HG03039 (cell line): ENCODE data around the gene CD36.

Experiments
- ATAC-seq: cut with Tn5 transposase; IDR thresholded peaks from one replicate; pipeline ENCODE4 v1.9.1; 2021; ENCODE audit warnings: mild to moderate bottlenecking, moderate library complexity; ENCODE audit not compliant: unreplicated experiment

The CD36 gene

DNA sequence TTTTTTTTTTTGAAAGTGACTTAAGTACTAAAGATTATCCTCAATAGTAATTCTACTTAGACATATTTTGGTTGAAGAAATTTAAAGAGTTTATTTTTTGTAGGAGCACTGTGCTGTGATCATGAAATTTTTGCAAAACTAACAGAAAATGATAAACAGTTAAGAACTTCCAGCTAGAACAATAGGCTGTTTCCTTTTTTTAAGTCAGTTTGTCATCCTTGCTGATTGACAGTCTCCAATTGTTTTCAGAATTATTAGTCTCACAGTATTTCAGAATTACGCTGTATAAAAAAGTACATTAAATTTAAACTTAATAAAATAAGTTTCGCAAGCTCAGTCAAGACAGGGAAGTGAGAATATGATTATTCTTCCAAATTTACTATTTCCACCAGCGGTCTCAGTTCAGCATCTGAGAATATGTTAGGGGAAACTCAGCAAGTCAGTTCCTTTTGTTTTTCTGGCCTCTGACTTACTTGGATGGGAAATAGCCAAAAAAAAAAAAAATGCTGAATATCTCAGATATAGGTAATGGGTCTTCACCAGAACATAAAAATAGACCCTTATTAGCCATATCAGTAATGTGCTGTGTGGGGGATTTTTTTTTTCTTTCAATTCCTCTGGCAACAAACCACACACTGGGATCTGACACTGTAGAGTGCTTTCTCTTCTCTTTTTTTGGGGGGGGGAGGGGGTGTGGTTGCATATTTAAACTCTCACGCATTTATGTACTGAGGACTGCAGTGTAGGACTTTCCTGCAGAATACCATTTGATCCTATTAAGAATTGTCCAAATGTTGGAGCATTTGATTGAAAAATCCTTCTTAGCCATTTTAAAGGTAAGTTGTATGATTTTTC, at the start of gene CD36:
Gene CD36, plus strand, starts transcription at position 732 of the 855 bp plus-strand sequence. CDS start 8,099 bp downstream, outside the sequence.
- ATAC-seq: peak; percentile 90

GRCh38 chr7:80589631-80590030, 48.8 kb upstream of the CD36 start:
- ATAC-seq: no peak

GRCh38 chr7:80591654-80592053, 46.8 kb upstream of the CD36 start:
- no peak for ATAC-seq

DNA sequence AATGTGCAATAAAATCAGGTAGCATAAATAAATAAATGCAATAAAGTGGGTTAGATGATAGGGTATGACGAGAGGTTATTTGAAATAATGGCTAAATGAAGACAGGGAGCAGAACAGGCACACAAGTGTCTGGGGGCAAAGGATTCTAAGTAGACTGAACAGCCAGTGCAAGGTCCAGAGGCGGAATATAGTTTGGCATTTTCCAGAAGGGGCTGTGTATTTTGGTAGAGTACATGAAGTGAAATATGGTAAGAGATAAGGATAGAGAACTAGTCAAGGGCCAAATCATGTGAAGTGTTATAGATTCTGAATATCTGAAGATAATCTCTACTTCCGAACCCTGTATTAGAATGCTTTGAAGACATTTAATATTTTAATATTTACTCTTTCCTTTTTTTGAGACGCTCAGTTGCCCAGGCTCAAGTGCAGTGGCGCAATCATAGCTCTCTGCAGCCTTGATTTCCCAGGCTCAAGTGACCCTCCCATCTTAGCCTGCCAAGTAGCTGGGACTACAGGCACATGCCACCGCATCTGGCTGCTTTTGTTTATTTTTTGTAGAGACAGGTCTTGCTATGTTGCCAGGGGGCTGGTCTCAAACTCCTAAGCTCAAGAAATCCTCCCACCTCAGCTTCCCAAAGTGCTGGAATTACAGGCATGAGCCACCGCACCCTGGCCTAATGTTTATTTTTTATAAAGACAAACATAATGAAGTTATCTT, 44.4 kb upstream of the CD36 start:
- ATAC-seq: no peak

DNA sequence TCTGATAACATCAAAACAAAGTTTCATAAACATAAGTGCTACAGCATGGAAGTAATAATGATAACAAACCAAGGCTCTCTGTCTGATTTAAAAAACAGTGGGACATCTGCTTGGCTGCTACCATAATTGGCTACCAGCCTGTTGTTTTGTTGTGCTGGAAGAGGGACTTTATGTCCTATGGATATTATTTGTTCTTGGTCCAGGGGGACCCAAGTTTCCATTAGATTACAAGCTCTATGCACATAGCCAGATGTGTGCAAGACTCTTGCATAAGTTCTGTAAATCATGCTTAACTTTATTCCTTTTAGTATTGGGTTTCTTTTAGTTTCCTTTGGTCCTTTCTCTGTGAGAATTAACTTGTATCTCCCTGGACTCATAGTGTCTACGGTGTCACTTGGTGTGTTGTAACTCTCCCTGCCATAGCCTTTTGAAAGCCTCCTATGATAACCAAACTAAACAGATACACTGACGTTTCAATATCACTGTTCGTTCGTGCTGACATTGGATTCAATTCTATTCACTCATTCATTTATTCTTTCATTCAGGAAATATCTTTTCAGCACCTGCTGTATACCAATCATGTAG, 41.4 kb upstream of the CD36 start:
- no peak for ATAC-seq

GRCh38 chr7:80597875-80598274, 40.6 kb upstream of the CD36 start:
- ATAC-seq: no peak

GRCh38 chr7:80600046-80600445, 38.4 kb upstream of the CD36 start:
- ATAC-seq: no peak

- ATAC-seq: no peak
Measured at GRCh38 chr7:80601999-80602398, 36.4 kb upstream of the CD36 start.

DNA sequence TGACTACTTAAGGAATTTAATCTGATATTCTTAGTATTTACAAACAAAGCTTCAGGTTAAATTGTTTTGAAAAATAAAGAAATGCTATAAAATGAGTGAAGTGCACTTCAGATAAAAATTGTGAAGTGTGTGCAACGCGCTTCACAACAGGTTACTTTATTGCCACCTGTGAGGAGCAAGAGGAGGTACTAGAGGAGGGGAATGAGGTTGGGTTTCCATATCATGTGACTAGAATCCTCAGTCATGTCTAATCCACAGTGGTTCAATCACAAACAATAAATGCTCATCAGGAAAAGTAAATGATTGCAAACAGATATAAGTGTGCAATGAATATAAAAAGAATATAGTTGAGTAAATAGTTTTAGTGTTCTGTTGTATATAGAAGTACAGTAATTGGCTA, 34.5 kb upstream of the CD36 start:
- ATAC-seq: no peak

GRCh38 chr7:80604436-80604835, 34.0 kb upstream of the CD36 start:
- ATAC-seq: no peak

- no peak for ATAC-seq
Measured at GRCh38 chr7:80607136-80607535, 31.3 kb upstream of the CD36 start.

- no peak for ATAC-seq
Measured at GRCh38 chr7:80608336-80608735, 30.1 kb upstream of the CD36 start.

DNA sequence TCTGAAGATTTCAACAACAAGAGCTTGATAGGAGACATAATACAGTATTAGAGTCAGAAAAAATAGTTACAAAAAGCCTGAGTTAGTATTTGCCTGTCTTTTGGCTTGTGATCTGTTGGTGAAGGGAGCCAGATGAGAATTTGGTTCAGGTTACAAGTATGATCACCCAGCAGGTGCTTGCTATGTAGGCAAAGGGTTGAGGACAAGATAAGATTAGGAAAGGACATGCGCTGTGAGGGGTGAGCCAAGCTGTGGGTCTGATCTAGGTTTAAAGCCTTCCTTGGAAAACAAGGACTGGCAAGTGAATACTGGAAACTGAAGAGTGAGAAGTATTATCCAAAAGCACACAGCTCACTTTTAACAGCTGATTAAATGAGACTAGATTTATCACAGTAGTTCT, 28.7 kb upstream of the CD36 start:
- no peak for ATAC-seq

- no peak for ATAC-seq
Measured at GRCh38 chr7:80611353-80611752, 27.1 kb upstream of the CD36 start.

GRCh38 chr7:80611779-80612178, 26.7 kb upstream of the CD36 start:
- no peak for ATAC-seq

DNA sequence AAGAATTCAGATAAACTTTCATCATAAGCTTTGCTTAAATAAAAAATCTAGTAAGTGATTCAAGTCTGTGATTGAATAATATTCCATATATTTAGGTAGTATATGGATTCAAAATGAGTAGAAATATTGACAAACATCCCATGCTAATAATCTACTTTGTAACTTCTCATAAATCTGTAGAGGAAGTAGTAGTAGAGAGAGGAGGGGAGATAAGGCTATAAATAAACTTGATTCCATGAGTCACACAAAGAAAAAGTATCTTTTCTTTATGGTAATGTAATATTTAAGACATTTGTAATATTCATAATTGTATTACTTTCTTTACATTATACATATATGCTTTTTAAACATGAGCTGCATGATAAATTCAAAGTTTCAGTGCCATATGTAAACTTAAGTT, 25.6 kb upstream of the CD36 start:
- ATAC-seq: no peak

DNA sequence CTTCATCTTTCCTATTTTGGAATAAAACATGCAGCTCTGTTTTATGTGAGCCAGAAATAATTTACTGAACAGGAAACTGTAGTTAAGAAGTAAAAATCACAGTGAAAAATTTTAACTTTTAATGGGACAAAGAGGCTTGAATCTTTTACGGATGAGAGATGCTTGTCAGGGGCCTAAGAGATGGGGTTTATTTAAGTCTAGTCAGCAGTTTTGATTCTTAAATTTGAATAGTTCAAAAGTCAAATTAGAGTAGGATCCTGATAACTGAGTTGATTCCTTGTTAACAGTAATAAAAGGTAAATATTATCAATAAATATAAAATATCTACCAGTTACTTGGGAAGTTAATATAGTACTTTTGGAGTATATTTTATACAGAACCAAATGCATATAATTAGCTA, 24.9 kb upstream of the CD36 start:
- ATAC-seq: no peak

GRCh38 chr7:80614851-80615271, 23.6 kb upstream of the CD36 start:
- ATAC-seq: no peak

GRCh38 chr7:80618096-80618495, 20.3 kb upstream of the CD36 start:
- no peak for ATAC-seq

DNA sequence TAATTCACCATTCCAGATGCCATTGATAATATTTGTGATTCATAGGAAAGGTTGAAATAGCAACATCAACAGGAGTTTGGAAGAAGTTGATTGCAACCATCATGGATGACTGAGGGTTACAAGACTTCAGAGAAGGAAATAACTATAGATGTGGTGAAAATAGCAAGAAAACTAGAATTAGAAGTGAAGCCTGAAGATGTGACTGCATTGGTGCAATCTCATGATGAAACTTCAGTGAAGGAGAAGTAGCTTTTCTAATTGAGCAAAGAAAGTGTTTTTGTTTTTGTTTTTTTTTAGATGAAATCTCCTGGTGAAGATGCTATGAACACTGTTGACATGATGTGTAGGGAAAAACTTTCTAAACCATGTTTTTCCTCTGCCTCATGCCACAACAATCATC, 18.7 kb upstream of the CD36 start:
- no peak for ATAC-seq

DNA sequence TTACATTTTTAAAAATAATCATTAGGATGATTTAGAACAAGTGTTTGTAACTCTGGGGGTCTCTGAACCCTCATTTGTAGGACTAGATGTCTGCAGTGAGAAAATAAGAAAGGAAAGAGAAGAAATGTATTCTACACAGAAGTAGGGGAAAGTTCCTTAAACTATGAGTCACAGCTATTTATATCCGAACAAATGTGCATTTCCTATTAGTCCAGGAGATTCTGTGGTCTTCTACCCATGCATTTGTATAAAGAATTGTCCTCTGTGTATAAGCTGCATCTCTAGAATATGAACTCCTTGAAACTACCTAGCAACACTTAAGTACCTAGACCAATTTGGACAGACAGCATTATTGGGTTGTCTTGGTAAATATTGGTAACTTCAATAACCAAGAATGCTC, 15.9 kb upstream of the CD36 start:
- no peak for ATAC-seq
